Measurements from ENCODE around the gene SELENOS.

DNA sequence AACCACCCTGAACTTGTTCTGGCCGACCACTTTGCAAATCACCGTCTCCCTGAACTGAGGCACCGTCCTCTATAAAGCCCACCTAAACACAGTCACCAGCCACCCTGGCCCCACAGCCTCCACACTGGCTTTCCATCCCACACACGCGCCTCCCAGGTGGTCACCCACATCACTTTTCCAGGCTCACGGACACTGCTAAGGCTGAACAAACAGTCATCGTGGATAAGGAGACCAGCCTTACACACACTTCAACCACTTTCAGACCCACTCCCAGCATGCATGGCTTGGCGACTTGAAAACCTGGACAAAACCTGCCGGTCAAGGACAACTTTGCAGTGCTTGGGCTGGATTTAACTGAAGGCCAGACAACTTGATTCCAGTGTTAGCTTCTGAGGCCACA lies 33.9 kb downstream of the SELENOS start:
- TF ChIP-seq, protein P1, sequence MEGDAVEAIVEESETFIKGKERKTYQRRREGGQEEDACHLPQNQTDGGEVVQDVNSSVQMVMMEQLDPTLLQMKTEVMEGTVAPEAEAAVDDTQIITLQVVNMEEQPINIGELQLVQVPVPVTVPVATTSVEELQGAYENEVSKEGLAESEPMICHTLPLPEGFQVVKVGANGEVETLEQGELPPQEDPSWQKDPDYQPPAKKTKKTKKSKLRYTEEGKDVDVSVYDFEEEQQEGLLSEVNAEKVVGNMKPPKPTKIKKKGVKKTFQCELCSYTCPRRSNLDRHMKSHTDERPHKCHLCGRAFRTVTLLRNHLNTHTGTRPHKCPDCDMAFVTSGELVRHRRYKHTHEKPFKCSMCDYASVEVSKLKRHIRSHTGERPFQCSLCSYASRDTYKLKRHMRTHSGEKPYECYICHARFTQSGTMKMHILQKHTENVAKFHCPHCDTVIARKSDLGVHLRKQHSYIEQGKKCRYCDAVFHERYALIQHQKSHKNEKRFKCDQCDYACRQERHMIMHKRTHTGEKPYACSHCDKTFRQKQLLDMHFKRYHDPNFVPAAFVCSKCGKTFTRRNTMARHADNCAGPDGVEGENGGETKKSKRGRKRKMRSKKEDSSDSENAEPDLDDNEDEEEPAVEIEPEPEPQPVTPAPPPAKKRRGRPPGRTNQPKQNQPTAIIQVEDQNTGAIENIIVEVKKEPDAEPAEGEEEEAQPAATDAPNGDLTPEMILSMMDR (IDR thresholded peaks at IDR 0.05), result no peak
- no peak for TF ChIP-seq POLR2A (IDR thresholded peaks at IDR 0.05)

Data from heart left ventricle (tissue), 13 donors.